ENCODE data around the gene ATP2C1.

Gene ATP2C1

GRCh38 chr3:131026321-131027151, 132.7 kb downstream of the ATP2C1 start, which contains the start of the genes ASTE1 and NEK11:
Gene ASTE1, minus strand, starts transcription at chr3:131026825. Its CDS starts 1,519 bp downstream, at chr3:131025306.
Gene NEK11, plus strand, starts transcription at chr3:131026877. Its CDS starts 2,832 bp downstream, at chr3:131029709.
- peak within 1 kb of the TSS; percentile 63 for H3K4me3 ChIP-seq (replicated peaks; ENCODE audit: insufficient read depth, low read length)

DNA sequence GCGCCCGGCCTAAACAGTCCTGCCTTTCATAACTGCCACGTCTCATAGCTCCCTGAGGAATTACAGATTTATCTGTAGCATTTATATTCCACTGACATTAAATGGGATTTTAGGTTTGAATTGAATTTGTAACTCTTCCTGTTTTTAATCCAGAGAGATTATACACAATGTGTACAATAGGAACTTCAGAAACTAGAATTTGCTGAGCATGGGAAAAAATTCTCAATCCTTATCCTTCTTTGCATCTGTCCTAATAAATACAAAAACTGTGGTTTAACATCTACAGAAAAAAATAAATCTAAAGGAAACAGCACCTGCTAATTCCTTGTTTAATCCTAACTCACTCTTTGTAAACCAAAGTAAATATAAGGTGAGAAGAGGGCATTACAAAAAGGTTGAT, 135.0 kb downstream of the ATP2C1 start:
- Histone ChIP-seq H3K27me3 (ENCODE audit: insufficient read depth, poor library complexity, severe bottlenecking) (no peaks in the 10 kb centered on the region), H3K27ac (replicated peaks) (no peak overlapping the region), H3K4me3 (replicated peaks; ENCODE audit: insufficient read depth, low read length) (no peak overlapping the region)
- no peak for DNase-seq (ENCODE audit: low read depth in 1 of 2, low spot score in 1 of 2)
- no peak for TF ChIP-seq GABPA (IDR thresholded peaks at IDR 0.05; ENCODE audit: low read depth)

More at GRCh38 chr3:131026321-131027151, 132.7 kb downstream of the ATP2C1 start, which contains the start of the genes ASTE1 and NEK11:
- peak within 1 kb of the TSS; percentile 87 for H3K27ac ChIP-seq (replicated peaks)
- peak; percentile 67 to 88 for DNase-seq (ENCODE audit: low read depth in 1 of 2, low spot score in 1 of 2)
- H3K27me3 ChIP-seq (ENCODE audit: insufficient read depth, poor library complexity, severe bottlenecking) = no peaks in the 10 kb centered on the region
- TF ChIP-seq REST (IDR thresholded peaks at IDR 0.05; ENCODE audit: insufficient replicate concordance, low read depth) (peak; percentile 37), SPI1 (IDR thresholded peaks at IDR 0.05; ENCODE audit: borderline replicate concordance, low read depth) (peak; percentile 65; the same call in 1 of the 2 replicates), GABPA (IDR thresholded peaks at IDR 0.05; ENCODE audit: low read depth) (peak; percentile 38), CTCF (IDR thresholded peaks at IDR 0.05; ENCODE audit: insufficient read depth, low read length) (no peak), POLR2AphosphoS5 (IDR thresholded peaks at IDR 0.05; ENCODE audit: low read depth) (peak; percentile 86)

DNA sequence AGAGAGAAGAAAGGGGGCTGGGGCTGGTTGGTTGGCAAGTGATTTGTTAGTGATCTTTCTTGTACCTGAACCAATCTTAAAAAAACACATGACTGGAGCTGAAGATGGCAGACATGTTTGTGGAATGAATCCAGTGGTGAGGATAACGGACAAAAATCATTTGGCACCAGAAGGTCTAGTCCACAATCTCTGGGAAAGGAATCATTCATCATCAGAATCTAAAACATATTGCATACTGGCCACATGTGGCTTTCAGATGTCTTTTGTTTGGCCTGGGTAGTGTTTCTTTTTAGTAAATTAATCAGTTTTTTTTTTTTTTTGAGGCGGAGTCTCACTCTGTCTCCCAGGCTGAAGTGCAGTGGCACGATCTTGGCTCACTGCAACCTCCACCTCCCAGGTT, 137.8 kb downstream of the ATP2C1 start:
- H3K27ac ChIP-seq (replicated peaks) = no peak overlapping the region
- TF ChIP-seq GABPA (IDR thresholded peaks at IDR 0.05; ENCODE audit: low read depth) (no peak), REST (IDR thresholded peaks at IDR 0.05; ENCODE audit: insufficient replicate concordance, low read depth) (no peak), CTCF (IDR thresholded peaks at IDR 0.05; ENCODE audit: insufficient read depth, low read length) (no peak), SPI1 (IDR thresholded peaks at IDR 0.05; ENCODE audit: borderline replicate concordance, low read depth) (no peak), POLR2AphosphoS5 (IDR thresholded peaks at IDR 0.05; ENCODE audit: low read depth) (no peak)
- no peak overlapping the region for H3K4me3 ChIP-seq (replicated peaks; ENCODE audit: insufficient read depth, low read length)
- no peaks in the 10 kb centered on the region for H3K27me3 ChIP-seq (ENCODE audit: insufficient read depth, poor library complexity, severe bottlenecking)
- DNase-seq (ENCODE audit: low read depth in 1 of 2, low spot score in 1 of 2) = no peak

- TF ChIP-seq SPI1 (IDR thresholded peaks at IDR 0.05; ENCODE audit: borderline replicate concordance, low read depth) (no peak), GABPA (IDR thresholded peaks at IDR 0.05; ENCODE audit: low read depth) (no peak), POLR2AphosphoS5 (IDR thresholded peaks at IDR 0.05; ENCODE audit: low read depth) (no peak), CTCF (IDR thresholded peaks at IDR 0.05; ENCODE audit: insufficient read depth, low read length) (peak; percentile 29), REST (IDR thresholded peaks at IDR 0.05; ENCODE audit: insufficient replicate concordance, low read depth) (no peak)
- Histone ChIP-seq H3K27me3 (ENCODE audit: insufficient read depth, poor library complexity, severe bottlenecking) (no peaks in the 10 kb centered on the region), H3K27ac (replicated peaks) (no peak overlapping the region), H3K4me3 (replicated peaks; ENCODE audit: insufficient read depth, low read length) (no peak overlapping the region)
- DNase-seq (ENCODE audit: low read depth in 1 of 2, low spot score in 1 of 2) = peak; percentile 17 to 38
These were observed 139.7 kb downstream of the ATP2C1 start for GRCh38 chr3:131033480-131034080.
